ENCODE data around the gene PPP2R2D. TPM values are rescaled to one million over a fixed set of nuclear protein-coding genes. Genes with fewer than 3 reads are reported as not detected.

PPP2R2D gene
- total RNA-seq, 4 donors from 2014 or later: 39.2 to 79.0 (median 52.9) TPM

DNA sequence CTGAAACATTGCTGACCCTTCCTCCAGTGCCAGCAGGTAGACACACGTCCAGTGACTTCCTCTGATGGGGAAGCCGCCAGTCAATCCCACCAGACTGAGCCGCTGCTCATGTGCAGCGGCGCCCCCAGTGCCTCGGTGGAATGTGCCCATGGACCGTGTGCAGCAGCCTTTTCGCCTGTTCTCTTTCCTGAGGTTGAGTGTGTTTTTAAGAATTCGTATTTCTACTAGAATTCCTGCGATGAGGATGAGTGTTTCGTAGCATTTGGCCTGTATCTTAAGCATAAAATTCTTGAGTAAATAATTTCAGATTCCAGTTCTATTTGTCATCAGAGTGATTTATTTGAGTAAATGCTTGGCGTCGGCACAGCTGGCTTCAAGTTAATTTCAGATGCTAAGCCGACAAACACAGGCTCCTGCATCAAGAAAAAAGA is 45.5 kb downstream of the PPP2R2D start:
- Histone ChIP-seq H3K36me3 (peaks cover 0 to 52% (median 18%) of the 10 kb centered on the region in 4 donors), H3K9me3 (no peaks in the 10 kb centered on the region), H3K27ac (no peak overlapping the region), H3K27me3 (no peaks in the 10 kb centered on the region), H3K4me3 (no peak overlapping the region), H3K4me1 (no peaks in the 10 kb centered on the region)
- no peak for TF ChIP-seq POLR2A (IDR thresholded peaks at IDR 0.05)
- no peak for TF ChIP-seq POLR2AphosphoS5 (IDR thresholded peaks at IDR 0.05)
- TF ChIP-seq EP300 (IDR thresholded peaks at IDR 0.05; ENCODE audit: low read depth): no peak
- TF ChIP-seq, protein P1, sequence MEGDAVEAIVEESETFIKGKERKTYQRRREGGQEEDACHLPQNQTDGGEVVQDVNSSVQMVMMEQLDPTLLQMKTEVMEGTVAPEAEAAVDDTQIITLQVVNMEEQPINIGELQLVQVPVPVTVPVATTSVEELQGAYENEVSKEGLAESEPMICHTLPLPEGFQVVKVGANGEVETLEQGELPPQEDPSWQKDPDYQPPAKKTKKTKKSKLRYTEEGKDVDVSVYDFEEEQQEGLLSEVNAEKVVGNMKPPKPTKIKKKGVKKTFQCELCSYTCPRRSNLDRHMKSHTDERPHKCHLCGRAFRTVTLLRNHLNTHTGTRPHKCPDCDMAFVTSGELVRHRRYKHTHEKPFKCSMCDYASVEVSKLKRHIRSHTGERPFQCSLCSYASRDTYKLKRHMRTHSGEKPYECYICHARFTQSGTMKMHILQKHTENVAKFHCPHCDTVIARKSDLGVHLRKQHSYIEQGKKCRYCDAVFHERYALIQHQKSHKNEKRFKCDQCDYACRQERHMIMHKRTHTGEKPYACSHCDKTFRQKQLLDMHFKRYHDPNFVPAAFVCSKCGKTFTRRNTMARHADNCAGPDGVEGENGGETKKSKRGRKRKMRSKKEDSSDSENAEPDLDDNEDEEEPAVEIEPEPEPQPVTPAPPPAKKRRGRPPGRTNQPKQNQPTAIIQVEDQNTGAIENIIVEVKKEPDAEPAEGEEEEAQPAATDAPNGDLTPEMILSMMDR (IDR thresholded peaks at IDR 0.05): no peak
- WGBS, 2 donors (ENCODE audit: low coverage in 1 of 2): 85% methylated on average over 14 of the region's 14 CpGs; no CpG with 5 or more reads in 1 of the 2 donors
- DNase-seq: no peak
- intact Hi-C loops (cut with DNase I; ENCODE audit: low total_unique reads) (no loop called here), in situ Hi-C loops (cut with MboI; ENCODE audit: low pct_ligation_motif_present in 1 of 4, low pct_unique_long_range_greater_than_20kb in 1 of 4, low sequenced_read_pairs in 3 of 4) (no loop called here)

GRCh38 chr10:131946880-131947279 is 46.1 kb downstream of the PPP2R2D start:
- TF ChIP-seq POLR2AphosphoS5 (IDR thresholded peaks at IDR 0.05) (no peak), EP300 (IDR thresholded peaks at IDR 0.05; ENCODE audit: low read depth) (no peak), POLR2A (IDR thresholded peaks at IDR 0.05) (no peak)
- TF ChIP-seq, protein P1 (IDR thresholded peaks at IDR 0.05): no peak
- in situ Hi-C loops (cut with MboI; ENCODE audit: low pct_ligation_motif_present in 1 of 4, low pct_unique_long_range_greater_than_20kb in 1 of 4, low sequenced_read_pairs in 3 of 4) (no loop called here), intact Hi-C loops (cut with DNase I; ENCODE audit: low total_unique reads) (no loop called here)
- H3K9me3 ChIP-seq: no peaks in the 10 kb centered on the region
- WGBS, 2 donors (ENCODE audit: low coverage in 1 of 2): 93 to 97% methylated on average over 5 to 14 of the region's 14 CpGs
- peaks cover 0 to 49% (median 21%) of the 10 kb centered on the region in 4 donors for H3K36me3 ChIP-seq
- no peak for DNase-seq
- no peaks in the 10 kb centered on the region for H3K4me1 ChIP-seq
- H3K27me3 ChIP-seq: no peaks in the 10 kb centered on the region
- H3K27ac ChIP-seq: no peak overlapping the region
- no peak overlapping the region for H3K4me3 ChIP-seq

DNA sequence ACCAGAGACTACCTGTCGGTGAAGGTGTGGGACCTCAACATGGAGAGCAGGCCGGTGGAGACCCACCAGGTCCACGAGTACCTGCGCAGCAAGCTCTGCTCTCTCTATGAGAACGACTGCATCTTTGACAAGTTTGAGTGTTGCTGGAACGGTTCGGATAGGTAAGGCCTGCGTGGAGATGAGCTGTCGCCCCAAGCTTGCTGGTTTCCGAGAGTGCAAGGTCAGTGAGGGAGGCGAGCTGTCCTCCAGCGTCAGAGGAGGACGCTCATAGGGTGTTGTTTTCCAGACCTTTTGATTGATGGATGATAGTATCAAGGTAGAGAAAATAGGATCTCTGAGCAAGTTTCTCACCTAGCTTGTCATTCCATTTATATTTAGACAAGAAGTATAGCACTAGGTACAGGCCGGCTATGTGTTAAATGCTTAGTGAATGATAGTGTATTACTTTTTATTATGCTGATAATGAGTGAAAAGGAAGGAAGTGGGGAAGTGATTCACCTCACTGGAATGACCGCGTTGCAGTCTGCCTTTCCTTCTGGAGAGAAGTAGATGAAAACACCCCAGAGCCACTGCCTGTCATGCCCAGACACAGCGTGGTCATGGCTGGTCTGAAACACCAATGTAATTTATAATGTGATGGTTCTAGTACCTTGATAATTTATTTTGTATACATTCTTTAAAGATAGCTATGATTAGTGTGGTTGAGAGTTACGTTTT is 47.0 kb downstream of the PPP2R2D start:
- H3K27ac ChIP-seq: no peak overlapping the region
- intact Hi-C loops (cut with DNase I; ENCODE audit: low total_unique reads): no loop called here
- in situ Hi-C loops (cut with MboI; ENCODE audit: low pct_ligation_motif_present in 1 of 4, low pct_unique_long_range_greater_than_20kb in 1 of 4, low sequenced_read_pairs in 3 of 4): no loop called here
- WGBS, 2 donors (ENCODE audit: low coverage in 1 of 2): 89 to 90% methylated on average over 8 to 18 of the region's 18 CpGs
- no peaks in the 10 kb centered on the region for H3K4me1 ChIP-seq
- H3K36me3 ChIP-seq: peaks cover 0 to 47% (median 21%) of the 10 kb centered on the region in 4 donors
- no peak overlapping the region for H3K4me3 ChIP-seq
- DNase-seq: no peak
- TF ChIP-seq POLR2AphosphoS5 (IDR thresholded peaks at IDR 0.05) (no peak), EP300 (IDR thresholded peaks at IDR 0.05; ENCODE audit: low read depth) (no peak)
- TF ChIP-seq, protein P1 (IDR thresholded peaks at IDR 0.05): no peak
- H3K27me3 ChIP-seq: no peaks in the 10 kb centered on the region
- no peaks in the 10 kb centered on the region for H3K9me3 ChIP-seq

GRCh38 chr10:131948501-131948900 is 47.7 kb downstream of the PPP2R2D start:
- WGBS, 2 donors (ENCODE audit: low coverage in 1 of 2): 87 to 100% methylated on average over 2 to 6 of the region's 6 CpGs
- no peaks in the 10 kb centered on the region for H3K27me3 ChIP-seq

More at GRCh38 chr10:131948501-131948900, 47.7 kb downstream of the PPP2R2D start:
- TF ChIP-seq POLR2AphosphoS5 (IDR thresholded peaks at IDR 0.05) (no peak), POLR2A (IDR thresholded peaks at IDR 0.05) (no peak), EP300 (IDR thresholded peaks at IDR 0.05; ENCODE audit: low read depth) (no peak)
- TF ChIP-seq, protein P1 (IDR thresholded peaks at IDR 0.05): no peak
- in situ Hi-C loops (cut with MboI; ENCODE audit: low pct_ligation_motif_present in 1 of 4, low pct_unique_long_range_greater_than_20kb in 1 of 4, low sequenced_read_pairs in 3 of 4): no loop called here
- H3K36me3 ChIP-seq: peaks cover 0 to 47% (median 21%) of the 10 kb centered on the region in 4 donors
- H3K27ac ChIP-seq: no peak overlapping the region
- no peak overlapping the region for H3K4me3 ChIP-seq
- H3K4me1 ChIP-seq: no peaks in the 10 kb centered on the region
- DNase-seq: no peak
- no peaks in the 10 kb centered on the region for H3K9me3 ChIP-seq
- intact Hi-C loops (cut with DNase I; ENCODE audit: low total_unique reads): no loop called here

Data from transverse colon (tissue), 4 donors.